ENCODE measurements around the gene ANKRD13D.

The ANKRD13D gene

DNA sequence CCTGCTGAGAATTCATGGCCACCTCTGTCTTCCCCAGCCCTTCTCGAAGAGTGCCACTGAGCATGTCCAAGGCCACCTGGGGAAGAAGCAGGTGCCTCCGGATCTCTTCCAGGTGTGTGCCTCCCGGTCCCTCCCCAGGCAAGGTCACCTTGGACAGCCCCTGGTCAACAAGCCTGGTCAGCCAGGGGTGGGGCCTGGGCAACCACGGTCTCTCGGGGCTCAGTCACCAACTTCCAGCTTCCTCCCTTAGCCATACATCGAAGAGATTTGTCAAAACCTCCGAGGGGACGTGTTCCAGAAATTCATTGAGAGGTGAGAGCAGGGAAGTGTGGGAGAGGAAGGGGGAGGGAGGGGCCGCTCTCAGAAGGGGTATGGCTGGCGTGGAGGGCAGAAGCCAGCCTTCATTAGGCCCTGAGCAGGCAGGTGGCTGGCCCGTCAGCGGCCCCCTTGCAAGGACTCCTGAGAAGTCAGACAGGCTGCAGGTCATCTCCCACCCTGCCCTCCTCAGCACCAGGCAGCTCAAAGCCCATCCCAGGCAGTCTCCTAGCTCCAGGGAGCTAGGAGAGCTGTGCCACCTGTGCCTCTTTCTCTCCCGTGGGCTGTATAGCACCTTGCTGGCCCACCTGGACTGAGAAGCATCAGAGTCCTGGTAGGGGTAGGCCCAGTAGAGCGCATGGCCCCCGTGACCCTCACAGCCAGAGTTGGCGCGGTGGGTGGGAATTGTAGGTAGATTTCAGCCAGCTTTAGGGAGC is 9.3 kb upstream of the ANKRD13D start:
- no peak overlapping the region for H3K4me2 ChIP-seq (ENCODE audit: low read length)
- H3K4me3 ChIP-seq (ENCODE audit: low read depth, low read length, poor library complexity, severe bottlenecking), result no peak overlapping the region
- H3F3A ChIP-seq (ENCODE audit: insufficient read depth, low read length), result no peaks in the 10 kb centered on the region
- H3K9ac ChIP-seq (ENCODE audit: low read length), result no peak overlapping the region
- no peaks in the 10 kb centered on the region for H3K27me3 ChIP-seq (ENCODE audit: insufficient read depth, low read length)
- peaks cover 86% of the 10 kb centered on the region for H3K36me3 ChIP-seq (ENCODE audit: insufficient read depth, low read length)
- no peaks in the 10 kb centered on the region for H3K9me3 ChIP-seq (ENCODE audit: low read length)
- H3K27ac ChIP-seq (ENCODE audit: low read depth, low read length, poor library complexity, severe bottlenecking), result no peak overlapping the region
- no peaks in the 10 kb centered on the region for H4K20me1 ChIP-seq (ENCODE audit: insufficient read depth, low read length)
- peaks cover 38% of the 10 kb centered on the region for H3K4me1 ChIP-seq (ENCODE audit: insufficient read depth, low read length, severe bottlenecking)
- TF ChIP-seq, protein P1, sequence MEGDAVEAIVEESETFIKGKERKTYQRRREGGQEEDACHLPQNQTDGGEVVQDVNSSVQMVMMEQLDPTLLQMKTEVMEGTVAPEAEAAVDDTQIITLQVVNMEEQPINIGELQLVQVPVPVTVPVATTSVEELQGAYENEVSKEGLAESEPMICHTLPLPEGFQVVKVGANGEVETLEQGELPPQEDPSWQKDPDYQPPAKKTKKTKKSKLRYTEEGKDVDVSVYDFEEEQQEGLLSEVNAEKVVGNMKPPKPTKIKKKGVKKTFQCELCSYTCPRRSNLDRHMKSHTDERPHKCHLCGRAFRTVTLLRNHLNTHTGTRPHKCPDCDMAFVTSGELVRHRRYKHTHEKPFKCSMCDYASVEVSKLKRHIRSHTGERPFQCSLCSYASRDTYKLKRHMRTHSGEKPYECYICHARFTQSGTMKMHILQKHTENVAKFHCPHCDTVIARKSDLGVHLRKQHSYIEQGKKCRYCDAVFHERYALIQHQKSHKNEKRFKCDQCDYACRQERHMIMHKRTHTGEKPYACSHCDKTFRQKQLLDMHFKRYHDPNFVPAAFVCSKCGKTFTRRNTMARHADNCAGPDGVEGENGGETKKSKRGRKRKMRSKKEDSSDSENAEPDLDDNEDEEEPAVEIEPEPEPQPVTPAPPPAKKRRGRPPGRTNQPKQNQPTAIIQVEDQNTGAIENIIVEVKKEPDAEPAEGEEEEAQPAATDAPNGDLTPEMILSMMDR (IDR thresholded peaks at IDR 0.05; ENCODE audit: low read length), result no peak
- TF ChIP-seq EZH2 (IDR thresholded peaks at IDR 0.05; ENCODE audit: borderline replicate concordance, low read length), result no peak
- no peak overlapping the region for H2AFZ ChIP-seq (ENCODE audit: low read length)
- H3K79me2 ChIP-seq (ENCODE audit: insufficient read depth, low read length), result peaks cover 3% of the 10 kb centered on the region; the same call in 1 of the 2 replicates
- H3K9me2 ChIP-seq (ENCODE audit: low read depth, low read length), result no peaks in the 10 kb centered on the region

DNA sequence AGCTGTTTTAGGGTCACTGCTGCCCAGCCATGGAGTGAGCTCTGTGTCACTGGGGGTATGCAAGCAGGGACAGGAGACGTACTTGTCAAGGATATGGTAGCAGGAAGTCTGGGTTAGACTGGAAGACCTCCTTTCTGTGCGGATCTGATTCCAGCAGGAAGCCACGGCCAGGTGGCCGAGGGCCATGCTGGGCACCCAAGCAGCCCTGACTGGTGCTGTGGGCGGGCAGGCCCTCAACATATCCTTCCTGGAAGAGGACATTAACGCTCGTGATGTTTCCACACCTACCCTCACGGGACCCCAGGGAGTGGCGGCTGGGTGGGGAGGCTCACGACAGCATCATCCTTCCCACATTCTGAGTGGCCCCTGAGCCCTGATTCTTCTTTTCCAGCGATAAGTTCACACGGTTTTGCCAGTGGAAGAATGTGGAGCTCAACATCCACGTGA is 8.7 kb upstream of the ANKRD13D start:
- Histone ChIP-seq H3K79me2 (ENCODE audit: insufficient read depth, low read length) (no peaks in the 10 kb centered on the region; the same call in 1 of the 2 replicates), H3K9ac (ENCODE audit: low read length) (no peak overlapping the region), H3K9me2 (ENCODE audit: low read depth, low read length) (no peaks in the 10 kb centered on the region), H2AFZ (ENCODE audit: low read length) (no peak overlapping the region), H3K27ac (ENCODE audit: low read depth, low read length, poor library complexity, severe bottlenecking) (no peak overlapping the region), H3K4me1 (ENCODE audit: insufficient read depth, low read length, severe bottlenecking) (peaks cover 35% of the 10 kb centered on the region), H3K36me3 (ENCODE audit: insufficient read depth, low read length) (peaks cover 87% of the 10 kb centered on the region), H4K20me1 (ENCODE audit: insufficient read depth, low read length) (no peaks in the 10 kb centered on the region), H3F3A (ENCODE audit: insufficient read depth, low read length) (no peaks in the 10 kb centered on the region), H3K9me3 (ENCODE audit: low read length) (no peaks in the 10 kb centered on the region), H3K4me2 (ENCODE audit: low read length) (no peak overlapping the region), H3K27me3 (ENCODE audit: insufficient read depth, low read length) (no peaks in the 10 kb centered on the region), H3K4me3 (ENCODE audit: low read depth, low read length, poor library complexity, severe bottlenecking) (no peak overlapping the region)
- no peak for TF ChIP-seq EZH2 (IDR thresholded peaks at IDR 0.05; ENCODE audit: borderline replicate concordance, low read length)
- TF ChIP-seq, protein P1 (IDR thresholded peaks at IDR 0.05; ENCODE audit: low read length), result no peak

DNA sequence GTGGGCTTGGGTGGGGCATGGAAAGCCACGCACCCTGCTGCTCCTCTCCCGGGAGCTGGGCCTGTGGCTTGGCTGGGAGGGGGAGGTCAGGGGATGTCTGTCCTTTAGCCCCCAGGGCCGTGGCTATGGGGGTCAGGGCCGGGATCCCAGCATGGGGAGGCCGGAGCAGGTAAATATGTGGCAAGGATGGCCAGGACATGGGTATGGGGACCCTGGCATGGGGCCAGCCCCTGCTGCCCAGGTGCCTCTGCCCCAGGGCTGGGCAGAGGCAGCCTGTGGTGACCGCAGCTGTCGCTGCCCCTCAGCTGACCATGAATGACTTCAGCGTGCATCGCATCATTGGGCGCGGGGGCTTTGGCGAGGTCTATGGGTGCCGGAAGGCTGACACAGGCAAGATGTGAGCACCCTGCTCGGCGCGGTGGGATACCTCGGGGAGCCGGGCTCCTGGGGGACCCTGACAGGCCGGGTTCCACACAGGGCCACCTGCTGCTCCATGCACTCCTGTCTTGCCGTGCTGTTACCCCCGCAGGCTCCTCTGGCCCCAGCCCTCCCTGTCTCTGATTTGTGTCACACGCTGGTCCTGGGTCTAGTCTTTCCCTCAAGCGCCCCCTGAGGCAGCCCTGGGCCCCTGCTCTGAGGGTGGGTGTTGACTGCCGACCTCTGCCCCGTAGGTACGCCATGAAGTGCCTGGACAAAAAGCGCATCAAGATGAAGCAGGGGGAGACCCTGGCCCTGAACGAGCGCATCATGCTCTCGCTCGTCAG is 8.1 kb upstream of the ANKRD13D start:
- peaks cover 31% of the 10 kb centered on the region for H3K4me1 ChIP-seq (ENCODE audit: insufficient read depth, low read length, severe bottlenecking)
- H3F3A ChIP-seq (ENCODE audit: insufficient read depth, low read length), result no peaks in the 10 kb centered on the region
- H3K9me2 ChIP-seq (ENCODE audit: low read depth, low read length), result no peaks in the 10 kb centered on the region
- no peak overlapping the region for H3K27ac ChIP-seq (ENCODE audit: low read depth, low read length, poor library complexity, severe bottlenecking)
- H4K20me1 ChIP-seq (ENCODE audit: insufficient read depth, low read length), result no peaks in the 10 kb centered on the region
- H3K27me3 ChIP-seq (ENCODE audit: insufficient read depth, low read length), result no peaks in the 10 kb centered on the region
- no peak overlapping the region for H3K9ac ChIP-seq (ENCODE audit: low read length)
- no peak overlapping the region for H3K4me2 ChIP-seq (ENCODE audit: low read length)
- no peaks in the 10 kb centered on the region for H3K9me3 ChIP-seq (ENCODE audit: low read length)
- no peaks in the 10 kb centered on the region for H3K79me2 ChIP-seq (ENCODE audit: insufficient read depth, low read length)
- peaks cover 87% of the 10 kb centered on the region for H3K36me3 ChIP-seq (ENCODE audit: insufficient read depth, low read length)
- no peak overlapping the region for H3K4me3 ChIP-seq (ENCODE audit: low read depth, low read length, poor library complexity, severe bottlenecking)
- TF ChIP-seq, protein P1 (IDR thresholded peaks at IDR 0.05; ENCODE audit: low read length), result no peak
- no peak for TF ChIP-seq EZH2 (IDR thresholded peaks at IDR 0.05; ENCODE audit: borderline replicate concordance, low read length)
- no peak overlapping the region for H2AFZ ChIP-seq (ENCODE audit: low read length)
